ENCODE data around the gene SMU1.
A peak's percentile ranks its signal among the peaks of the same experiment; 100 is the strongest.

Gene SMU1

DNA sequence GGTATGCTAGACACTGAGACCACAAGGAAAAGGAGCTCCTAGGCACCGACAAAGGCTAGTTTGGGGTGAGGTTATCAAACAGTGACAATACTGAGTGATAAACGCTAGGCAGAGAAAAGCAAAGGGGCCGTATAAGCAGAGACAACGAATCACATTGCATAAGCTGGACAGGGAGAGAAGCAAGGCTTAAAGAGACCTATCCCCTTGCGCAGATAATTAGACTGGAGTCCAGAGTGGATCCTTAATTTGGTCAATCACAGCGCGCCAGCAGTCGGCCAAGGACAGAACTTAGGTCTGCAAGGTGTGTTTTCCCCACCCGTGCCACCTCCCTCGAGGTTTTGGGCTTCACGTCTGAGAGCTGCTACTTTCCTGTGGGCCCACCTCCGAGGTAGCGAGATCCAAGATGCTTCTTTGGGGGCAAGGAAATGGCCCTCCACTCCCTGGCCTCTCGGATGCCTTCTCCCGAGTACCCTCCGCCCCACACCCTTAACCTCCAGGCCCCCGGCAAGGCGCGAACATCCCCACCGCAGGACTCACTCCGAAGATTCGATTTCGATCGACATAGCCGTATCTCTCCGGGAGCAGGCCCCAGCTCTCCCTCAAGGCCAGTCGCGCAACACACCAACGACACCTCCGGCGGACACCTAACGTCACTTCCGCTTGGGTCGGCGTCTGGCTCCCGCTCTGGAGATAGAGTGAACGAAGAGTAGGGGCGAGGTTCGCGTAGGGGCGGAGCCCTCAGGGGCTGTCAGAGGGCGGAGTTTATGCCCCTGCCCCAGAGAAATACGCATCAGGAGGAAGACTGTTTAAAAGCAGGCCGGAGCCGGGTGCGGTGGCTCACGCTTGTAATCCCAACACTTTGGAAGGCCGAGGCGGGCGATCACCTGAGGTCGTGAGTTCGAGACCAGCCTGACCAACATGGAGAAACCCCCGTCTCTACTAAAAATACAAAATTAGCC is at the start of gene SMU1:
TSS of gene SMU1 (minus strand) at position 629 of the 959 bp plus-strand sequence. CDS start at position 563, 66 bp downstream.
- DNase-seq: peak; percentile 98 to 99

DNA sequence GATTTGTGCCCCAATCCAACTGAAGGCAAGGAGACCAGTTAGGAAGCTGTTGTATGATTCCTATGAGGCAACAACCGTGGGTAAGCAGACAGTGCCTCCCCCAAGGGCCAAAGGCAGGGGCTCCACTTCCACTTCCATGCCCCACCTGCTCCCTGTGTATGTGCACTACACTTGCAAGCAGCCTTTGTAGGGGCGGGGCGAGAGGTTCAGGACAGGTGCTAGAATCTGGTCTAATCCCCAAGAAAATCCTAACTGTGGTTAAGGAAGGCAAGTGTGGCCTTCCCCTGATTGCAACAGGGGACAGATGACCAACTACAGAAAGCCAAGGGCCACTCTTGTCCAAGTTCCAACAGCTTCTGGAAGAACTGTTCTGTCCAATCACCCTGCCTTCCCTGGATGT is 49.0 kb upstream of the SMU1 start:
- no peak for DNase-seq

DNA sequence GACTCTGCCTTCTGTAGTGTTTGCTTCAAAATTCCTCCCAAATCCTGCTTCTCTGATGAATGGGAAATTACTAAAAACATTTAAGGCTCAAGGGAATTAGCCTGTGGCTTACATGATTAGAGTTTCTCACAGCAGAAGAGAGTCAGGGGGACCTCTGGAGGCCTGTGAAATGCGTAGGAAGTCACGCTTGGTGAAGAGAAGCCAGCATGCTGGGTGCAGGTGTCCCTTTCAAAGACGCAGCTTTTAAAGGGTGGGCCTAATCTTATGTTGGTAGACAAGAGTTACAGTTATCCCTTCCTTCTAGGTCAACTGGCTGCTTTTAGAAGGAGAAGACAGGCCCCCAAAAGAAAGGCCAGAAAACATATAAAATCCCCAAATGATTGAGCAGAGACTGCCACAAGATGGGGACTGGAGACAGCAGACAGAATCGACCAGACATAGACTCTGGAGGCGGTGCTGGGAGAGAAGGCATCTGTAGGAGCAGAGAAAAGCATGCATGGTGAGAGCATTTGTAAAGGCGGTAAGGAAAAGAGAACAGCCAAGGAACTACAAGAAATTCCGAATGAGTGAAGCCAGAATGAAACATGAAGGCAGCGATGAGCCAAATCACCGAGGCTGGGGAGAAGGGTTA is 48.4 kb upstream of the SMU1 start:
- no peak for DNase-seq

DNA sequence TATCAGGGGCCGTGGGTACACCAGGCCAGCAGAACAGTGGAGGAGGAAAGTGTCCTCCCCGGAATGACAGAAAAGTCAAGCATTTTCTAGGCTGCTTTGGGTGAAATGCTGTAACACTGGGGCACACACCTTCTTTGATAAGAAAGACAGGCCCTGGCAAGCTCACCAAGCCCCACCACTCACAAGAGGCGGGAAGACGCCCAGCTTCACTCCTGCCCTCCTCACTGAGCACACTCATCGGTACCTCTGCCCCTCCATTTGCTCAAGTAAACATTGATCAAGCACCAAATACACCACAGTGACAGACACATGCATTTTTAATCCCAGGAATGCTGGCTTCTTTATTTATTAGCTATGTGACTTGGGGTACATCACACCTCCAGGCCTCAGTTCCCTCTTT is 47.6 kb upstream of the SMU1 start:
- DNase-seq: no peak

DNA sequence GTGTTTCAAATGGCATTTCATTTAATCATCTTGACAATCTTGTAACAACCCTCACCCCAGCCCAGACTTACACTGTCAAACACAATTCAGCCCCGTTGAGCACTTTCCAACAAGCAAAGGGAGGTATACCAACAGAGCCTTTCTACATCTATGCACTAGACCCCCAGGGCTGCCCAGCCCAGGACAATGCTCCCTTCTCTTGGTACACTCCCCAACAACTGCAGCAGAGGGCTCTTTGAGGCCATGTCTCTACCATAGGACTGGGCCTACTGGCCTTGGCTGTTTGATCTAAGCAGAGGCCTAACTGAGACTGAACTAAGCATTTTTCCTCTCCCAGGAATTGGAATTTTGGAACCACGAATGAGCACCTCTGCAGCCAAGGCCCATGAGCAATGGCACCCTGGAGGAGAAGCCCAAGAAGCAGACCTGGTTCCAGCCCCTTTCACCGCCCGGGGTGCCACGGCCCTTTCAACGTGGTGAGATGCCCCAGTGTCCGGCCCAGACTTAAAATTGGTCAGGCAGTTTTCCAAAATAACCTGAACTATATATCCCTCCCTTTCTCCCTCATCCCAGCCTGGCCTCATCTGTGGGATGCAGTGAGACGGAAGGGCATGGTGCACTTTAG is 47.0 kb upstream of the SMU1 start:
- DNase-seq: no peak

DNA sequence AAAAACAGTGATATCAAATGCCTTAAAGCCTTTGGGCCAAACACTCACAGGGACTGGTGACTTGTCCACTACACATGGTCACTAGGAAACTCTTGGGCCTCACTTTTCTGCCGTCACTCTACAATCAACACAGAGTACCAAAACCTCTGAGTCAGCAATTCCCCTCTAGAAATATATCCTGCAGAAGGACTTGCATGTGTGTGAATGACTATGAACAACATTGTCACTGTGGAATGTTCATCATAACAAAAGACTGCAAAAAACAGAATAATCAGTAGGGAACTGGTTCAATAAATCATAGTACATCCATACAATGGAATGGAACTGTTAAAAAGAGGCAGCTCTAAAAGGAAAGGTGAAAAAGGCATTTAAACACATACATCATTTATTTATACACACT is 44.1 kb upstream of the SMU1 start:
- no peak for DNase-seq

DNA sequence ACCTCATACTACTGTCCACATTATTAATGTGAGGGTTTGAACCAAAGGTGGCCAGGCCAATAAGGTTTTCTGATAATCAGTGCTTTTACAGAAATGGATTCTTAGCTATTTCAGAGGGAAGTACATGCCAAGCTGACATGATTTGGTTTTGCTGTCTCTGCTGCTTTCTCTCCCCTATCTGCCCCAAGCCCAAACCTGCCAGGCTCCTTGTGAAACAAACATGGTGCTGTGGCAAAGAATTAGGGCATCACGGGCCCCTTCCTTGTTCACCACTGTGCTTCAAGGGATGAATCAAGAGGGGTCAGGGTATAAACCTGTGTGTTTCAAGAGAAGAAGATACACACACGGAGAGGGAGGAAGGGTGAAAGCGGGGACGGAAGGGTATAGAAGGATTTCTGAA is 41.3 kb upstream of the SMU1 start:
- no peak for DNase-seq

DNA sequence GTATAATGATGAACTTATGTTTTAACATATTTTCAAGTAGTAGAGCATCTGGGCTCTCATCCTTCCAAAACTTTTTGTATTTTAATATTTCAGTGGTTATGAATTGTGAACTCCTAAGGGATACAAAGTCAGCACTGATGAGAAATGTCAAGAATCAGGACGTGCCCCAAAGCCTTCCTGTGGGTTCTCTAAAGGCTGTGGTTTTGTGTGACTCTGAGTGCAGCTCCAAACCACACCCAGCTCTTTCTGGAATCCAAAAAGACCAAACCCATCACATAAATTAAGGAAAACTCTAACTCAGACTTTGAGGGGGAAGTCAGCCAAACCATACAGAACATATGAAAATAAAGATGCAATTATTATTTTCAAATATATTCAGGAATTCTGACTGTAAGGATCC is 40.8 kb upstream of the SMU1 start:
- DNase-seq: no peak

DNA sequence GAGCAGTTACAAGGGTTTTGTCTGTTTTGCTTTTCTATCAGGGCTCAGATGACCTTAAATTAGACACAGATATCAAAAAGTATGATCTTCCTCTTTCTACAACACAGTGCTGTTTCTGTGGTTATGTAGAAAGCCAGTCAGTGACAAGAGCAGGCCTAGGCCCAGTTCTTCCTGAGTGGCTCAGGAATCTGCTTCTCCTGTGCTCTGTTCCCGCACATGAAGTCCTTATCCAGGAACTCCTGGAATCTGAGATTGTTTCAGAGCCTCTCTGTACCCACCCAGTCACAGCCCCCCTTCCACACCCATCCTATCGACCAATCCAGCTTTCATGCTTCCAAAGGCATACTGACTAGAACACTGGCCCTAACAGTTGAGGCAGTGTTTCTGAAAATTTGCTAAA is 40.4 kb upstream of the SMU1 start:
- no peak for DNase-seq

DNA sequence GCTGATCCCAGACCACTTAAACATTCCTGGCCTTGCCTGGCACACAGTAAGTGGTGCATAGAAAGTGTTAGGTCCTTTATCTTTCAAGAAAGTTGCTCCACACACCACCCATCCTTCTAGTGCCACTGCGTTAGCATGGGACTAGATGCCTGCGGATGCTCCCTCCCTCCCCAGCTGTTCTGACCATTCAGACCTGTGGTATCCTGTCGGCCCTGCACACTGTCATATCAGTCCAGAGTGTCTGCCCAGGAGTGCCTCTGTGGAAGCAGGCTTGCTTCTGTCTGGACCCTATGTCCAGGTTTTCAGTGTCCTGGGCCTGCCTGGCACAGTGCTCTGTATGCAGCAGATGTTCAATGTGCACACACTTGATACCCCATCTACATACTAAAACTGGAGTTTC is 38.3 kb upstream of the SMU1 start:
- no peak for DNase-seq

DNA sequence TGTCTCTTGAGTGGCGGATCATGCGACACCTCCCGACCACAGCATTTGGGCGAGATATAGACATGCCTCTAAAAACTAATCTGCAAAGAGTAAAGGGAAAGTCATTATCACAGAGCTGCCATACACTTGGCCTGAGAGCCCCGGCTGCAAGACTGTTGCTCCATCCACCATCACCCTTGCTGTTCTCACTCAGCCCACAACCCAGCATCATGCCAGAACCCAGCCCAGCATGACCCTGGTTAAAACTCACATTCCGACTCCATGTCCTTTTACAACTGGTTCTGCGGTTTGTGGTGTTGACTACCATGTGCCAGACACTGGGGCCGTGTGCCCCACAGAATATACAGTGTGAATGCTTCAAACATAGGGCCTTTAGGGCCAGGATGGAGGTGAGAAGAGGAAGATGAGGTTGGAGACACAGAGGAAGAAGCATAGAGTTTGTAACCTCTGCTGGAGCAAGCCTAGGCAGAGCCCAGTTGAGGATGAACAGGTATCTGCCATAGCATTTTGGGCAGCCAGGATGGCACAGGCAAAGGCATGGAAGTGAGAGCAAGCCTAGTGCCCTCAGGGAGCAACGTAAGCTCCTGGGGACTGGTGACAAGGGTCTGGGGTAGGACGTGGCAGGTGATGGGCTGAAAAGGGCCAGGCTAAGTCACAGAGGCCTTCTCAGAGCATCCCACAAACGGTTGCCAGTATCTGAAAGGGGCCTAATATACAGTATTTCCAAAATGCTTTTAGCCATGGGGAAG is 37.5 kb upstream of the SMU1 start:
- DNase-seq: no peak

DNA sequence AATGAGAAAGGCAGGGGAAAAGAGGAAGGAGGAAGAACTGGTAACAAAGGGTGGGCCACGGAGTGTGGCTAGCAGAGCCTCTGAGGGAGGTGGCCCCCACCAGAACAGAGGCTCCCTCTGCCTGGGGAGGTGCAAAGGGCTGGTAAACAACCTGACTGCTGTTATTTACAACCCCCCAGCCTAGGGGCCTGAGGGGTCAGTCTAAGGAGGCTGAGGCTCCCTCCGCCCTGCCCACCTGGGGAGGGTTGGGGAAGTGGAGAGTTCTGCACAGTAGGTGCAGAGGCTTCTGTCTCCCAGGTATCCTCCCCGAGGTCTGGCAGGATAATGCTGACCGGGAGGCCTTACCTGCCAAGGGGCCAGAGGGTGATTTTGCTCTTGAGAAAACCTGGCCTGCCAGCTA is 35.6 kb upstream of the SMU1 start:
- no peak for DNase-seq

DNA sequence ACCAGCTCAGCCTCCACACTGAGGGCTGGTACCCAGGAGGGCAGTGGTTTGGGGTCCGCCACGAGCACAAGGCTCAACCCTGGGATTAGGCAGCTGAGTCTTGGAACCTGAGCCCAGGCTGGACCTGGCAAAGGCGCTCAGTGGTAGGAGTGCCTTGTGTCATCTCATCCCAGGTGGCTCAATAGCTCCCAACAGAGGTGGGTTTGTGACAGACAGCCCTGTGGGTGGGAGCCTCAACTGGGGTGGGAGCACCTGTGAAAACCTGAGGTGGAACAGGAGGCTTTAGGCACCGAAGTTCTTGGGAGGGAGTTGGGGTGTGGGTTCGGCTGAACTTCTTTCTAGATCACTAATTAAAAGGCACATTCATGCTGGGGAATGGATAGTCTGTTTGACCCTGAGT is 35.2 kb upstream of the SMU1 start:
- no peak for DNase-seq

DNA sequence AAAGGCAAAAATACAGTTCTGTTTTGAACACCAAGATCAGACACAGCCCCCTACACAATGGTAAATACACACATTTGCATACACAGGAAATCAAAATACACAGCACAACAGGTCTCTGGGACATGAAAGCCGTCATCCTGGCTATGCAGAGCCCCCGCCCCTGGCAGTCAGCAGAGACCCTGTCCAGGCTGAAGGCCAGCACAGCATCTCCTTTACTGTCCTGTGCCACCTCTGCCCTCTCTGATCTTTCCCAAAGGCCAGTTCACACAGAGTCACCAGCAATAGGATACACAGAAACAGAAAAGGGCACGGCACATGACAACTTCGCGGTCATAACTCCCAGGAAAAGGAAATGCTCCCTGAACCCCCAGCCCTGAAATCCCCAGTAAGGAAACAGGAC is 34.2 kb upstream of the SMU1 start:
- DNase-seq: no peak

DNA sequence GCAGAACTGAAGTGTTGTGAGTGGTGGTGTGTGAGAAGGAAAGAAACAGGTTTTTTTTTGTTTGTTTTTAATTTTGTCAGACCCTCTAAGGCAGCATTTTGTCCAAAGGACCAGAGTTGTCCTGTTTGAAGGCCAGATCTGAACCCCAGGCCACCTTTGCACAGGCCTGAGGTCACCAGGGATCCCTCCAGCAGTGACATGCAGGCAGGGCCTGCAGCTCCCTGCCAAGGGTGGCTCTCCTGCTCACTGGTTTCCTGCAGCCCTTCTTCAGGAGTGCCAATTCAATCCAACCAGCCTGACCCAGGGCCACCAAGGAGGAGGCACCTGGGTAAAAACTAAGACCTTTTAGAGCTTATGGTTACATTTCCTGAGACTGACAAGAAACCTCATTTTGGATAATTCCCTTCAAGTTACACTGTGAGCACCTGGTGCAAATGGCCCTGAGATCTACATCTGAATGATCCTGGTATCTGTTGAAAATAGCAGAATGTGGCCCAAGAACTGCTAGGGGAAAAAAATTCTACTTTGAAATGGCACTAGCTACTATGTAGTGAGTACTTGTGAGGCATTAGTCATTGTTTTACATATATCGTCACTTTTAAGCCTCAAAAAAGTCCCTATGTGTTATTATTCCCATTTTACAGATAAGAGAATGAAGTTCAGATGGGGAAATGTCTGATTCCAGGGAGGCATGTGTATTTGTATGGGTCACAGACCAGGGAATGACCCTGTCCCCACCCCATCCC is 33.5 kb upstream of the SMU1 start:
- no peak for DNase-seq

DNA sequence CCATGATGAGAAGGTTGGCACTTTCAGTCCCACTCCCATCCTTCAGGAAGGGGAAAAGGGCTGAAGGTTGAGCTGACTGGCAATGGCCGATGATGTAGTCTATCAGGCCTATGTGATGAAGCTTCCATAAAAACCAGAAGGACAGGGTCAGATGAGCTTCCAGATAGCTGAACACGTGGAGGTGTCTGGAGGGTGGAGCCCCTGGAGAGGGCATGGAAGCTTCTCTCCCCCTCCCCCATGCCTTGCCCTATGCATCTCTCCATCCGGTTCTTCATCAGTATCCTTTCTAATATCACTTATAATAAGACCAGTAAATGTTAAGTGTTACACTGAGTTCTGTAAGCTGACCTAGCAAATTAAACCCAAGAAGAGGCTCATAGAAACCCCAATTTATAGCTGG is 32.6 kb upstream of the SMU1 start:
- DNase-seq: no peak

DNA sequence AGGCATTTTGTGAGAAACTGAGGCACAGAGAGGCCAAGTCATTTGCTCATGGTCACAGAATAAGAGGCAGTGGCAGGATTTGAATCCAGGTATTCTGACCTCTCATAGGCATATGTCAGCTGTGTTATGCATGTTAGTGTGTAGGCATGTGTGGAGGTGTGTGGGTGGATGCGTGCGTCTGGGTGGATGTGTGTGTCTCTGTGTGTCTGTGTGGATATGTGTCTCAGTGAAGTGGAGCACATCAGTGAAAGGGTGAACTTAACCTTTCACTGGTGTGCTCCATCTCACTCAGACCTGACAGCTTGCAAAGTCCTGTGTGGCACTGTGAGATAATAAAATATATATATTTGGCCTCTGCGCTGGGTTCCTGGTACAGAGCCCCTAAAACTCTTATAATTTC is 32.0 kb upstream of the SMU1 start:
- no peak for DNase-seq

DNA sequence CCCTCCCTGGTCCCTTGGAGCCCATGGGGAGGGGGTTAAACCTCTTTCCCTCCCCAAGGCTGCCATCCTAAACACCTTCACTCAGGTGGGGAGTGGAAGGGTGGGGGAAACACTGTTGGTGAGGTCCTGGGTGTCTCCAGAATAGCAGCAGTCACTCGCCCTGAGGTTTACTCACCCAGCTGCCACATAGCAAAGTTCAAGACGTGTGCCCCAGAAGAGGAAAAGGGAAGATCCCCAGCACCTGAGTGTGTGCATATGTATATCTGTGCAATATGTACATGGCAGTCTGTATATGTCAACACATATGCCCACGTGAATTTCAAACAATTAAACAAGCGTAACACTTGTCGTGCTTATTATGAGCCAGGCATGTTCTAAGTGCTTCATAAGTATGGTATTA is 31.3 kb upstream of the SMU1 start:
- DNase-seq: no peak

DNA sequence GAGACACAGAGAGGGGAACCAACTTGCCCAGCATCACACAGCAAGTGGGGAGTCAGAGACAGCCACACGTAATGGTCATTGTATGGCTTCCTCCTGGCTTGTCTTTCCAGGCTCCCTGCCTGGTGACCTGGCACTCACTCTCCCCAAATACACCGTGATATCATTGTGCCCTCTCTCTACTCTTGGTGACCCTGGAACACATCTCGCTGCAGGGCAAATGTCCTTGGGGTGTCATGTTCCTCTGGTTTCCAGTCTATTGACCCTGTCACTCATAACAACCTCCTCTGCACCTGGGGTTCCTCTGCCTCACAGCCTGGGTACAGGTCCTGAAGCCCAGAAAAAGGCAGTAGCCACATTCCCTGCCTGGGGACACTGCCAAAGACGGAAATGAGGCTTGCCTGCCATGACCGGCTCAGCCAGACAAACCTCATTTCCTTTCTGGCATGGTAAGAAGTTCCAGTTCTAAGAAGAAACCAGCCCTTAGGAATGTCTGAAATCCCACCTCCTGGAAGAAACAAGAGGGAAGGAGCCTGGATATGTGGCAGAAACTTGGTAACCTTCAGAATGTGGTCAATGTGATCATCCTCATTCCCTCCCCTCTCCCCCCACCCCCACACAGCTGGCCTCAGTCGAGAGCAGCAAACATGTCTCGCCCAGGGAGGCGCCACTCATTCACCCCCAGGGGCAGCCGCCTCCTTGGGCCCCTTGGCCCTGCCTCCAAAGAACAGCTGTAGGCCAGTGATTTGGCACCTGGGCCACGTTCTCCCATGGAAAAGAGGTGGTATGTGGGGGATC is 30.6 kb upstream of the SMU1 start:
- no peak for DNase-seq

DNA sequence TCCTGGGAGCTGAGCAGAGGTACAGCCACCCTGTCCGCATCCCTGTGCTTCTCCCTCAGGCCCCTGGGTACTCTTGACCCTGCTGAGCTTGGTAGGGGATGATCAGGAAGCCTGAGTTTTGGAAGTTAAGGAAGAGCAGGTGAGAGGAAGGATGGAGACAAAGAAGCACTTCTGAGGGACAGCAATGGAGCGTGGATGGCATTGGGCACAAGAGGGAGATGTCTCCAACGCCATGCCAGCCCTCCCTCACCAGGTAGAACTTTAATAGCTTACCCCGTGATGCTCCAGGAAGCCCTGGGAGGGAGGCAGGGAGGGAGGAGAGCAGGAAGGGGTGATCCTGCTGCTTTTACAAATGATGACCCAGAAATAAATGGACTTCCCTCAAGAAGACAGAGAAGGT is 29.9 kb upstream of the SMU1 start:
- DNase-seq: no peak

DNA sequence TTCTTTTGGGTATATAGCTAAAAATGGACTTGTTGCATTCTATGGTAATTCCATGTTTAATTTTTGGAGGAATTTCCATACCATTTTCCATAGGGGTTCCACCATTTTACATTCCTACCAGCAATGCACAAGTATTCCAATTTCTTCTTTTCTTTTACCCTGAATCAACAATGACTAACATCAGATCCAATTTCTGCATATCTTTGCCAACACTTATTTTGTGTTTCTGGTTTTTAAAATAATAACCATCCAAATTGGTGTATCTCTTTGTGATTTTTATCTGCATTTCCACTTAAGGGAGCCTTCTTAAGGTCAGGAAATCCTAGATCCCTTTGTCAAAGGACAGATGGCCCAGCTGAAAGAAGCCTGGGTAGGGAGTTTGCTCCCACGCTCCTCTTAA is 29.5 kb upstream of the SMU1 start:
- DNase-seq: no peak

DNA sequence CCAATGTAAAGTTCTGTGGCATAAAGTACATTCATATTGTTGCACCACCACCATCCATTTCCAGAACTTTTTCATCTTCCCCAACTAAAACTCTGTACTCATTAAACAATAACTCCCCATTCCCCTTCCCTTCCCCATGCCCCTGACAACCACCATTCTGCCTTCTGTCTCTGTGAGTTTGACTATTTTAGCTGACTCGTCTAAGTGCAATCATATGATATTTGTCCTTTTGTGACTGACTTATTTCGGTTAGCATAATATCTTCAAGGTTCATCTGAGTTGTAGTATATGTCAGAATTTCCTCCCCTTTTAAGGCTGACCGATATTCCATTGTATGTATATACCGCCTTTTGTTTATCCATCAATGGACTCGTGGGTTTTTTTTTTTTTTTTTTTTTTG is 29.0 kb upstream of the SMU1 start:
- DNase-seq: no peak

All from NCI-H2081 (cell line).